Panc1 (cell line): ENCODE data around the gene SPATA22.

Source experiments
- POLR2AphosphoS5 ChIP-seq: IDR thresholded peaks from 2 replicates; pipeline ENCODE4 v1.6.1; 2012; ENCODE audit warnings: mild to moderate bottlenecking, low read depth, low read length, moderate library complexity
- REST ChIP-seq, 2 experiments: IDR thresholded peaks; 2 replicates each; pipeline ENCODE4 v1.6.1; 2011 to 2012; ENCODE audit warnings: low read depth in 2 of 2, control low read depth in 1 of 2, low read length in 1 of 2, mild to moderate bottlenecking in 1 of 2, moderate library complexity in 1 of 2; ENCODE audit not compliant: insufficient read depth in 1 of 2
- SIN3A ChIP-seq: IDR thresholded peaks from 2 replicates; pipeline ENCODE4 v1.6.1; 2012; ENCODE audit warnings: low read depth, mild to moderate bottlenecking, low read length, moderate library complexity, borderline replicate concordance; ENCODE audit not compliant: insufficient read depth
- TCF7L2 ChIP-seq: IDR thresholded peaks from 2 replicates; pipeline ENCODE4 v1.6.1; 2011; ENCODE audit warnings: mild to moderate bottlenecking, low read depth, low read length, inconsistent platforms
- TF ChIP-seq, protein P1 (sequence below): fragments of 450-650 bp; IDR thresholded peaks from 2 replicates; pipeline ENCODE4 v1.5.1; 2017; ENCODE audit warnings: mild to moderate bottlenecking

DNA sequence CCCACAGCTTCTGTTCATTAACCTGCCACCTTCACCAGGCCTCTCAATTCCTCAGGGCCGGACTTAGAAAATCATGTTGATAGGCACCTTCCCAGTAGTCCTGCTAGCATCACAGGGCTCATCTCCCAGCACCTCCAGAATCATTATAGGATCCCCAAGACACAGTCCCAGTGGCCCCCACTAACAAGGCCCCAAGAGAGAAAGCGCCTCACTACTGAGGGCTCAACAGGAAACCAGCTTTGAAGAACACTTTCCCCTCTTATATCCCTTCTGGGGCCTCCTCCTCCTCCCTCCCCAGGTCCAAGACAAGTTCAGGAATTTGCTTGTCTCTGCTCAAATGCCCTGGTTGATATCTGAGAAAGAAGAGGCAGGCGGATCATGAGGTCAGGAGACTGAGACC lies 60.5 kb downstream of the SPATA22 start, which contains the start of gene OR3A3:
- TF ChIP-seq, protein P1, sequence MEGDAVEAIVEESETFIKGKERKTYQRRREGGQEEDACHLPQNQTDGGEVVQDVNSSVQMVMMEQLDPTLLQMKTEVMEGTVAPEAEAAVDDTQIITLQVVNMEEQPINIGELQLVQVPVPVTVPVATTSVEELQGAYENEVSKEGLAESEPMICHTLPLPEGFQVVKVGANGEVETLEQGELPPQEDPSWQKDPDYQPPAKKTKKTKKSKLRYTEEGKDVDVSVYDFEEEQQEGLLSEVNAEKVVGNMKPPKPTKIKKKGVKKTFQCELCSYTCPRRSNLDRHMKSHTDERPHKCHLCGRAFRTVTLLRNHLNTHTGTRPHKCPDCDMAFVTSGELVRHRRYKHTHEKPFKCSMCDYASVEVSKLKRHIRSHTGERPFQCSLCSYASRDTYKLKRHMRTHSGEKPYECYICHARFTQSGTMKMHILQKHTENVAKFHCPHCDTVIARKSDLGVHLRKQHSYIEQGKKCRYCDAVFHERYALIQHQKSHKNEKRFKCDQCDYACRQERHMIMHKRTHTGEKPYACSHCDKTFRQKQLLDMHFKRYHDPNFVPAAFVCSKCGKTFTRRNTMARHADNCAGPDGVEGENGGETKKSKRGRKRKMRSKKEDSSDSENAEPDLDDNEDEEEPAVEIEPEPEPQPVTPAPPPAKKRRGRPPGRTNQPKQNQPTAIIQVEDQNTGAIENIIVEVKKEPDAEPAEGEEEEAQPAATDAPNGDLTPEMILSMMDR = no peak
- TF ChIP-seq REST (IDR thresholded peaks at IDR 0.05; ENCODE audit: insufficient read depth in 1 of 2, low read depth in 2 of 2, low read length in 1 of 2) = no peak
- no peak for TF ChIP-seq SIN3A
- TF ChIP-seq TCF7L2 = no peak
- no peak for TF ChIP-seq POLR2AphosphoS5
